Stimulated activated CD8-positive, alpha-beta memory T cell treated with anti-CD3 and anti-CD28 coated beads, Interleukin-4, amount 100 ng/mL, for 4 hours (primary cell): Measurements from ENCODE around the gene SPATA12.

ENCODE experiments used
- DNase-seq, 2 donors: peaks; one replicate each; pipeline ENCODE4 v3.0.0-alpha.2; 2020; ENCODE audit warnings: low read depth in 2 of 2, low spot score in 1 of 2

The SPATA12 gene, protein sequence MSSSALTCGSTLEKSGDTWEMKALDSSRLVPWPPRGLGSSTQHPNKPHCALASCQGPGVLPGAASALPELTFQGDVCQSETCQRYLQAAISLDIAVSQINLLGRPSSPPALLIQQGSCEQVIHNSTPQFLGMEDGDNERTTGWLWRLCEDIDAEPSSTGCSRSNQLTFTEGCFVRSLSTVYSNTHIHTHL

DNA sequence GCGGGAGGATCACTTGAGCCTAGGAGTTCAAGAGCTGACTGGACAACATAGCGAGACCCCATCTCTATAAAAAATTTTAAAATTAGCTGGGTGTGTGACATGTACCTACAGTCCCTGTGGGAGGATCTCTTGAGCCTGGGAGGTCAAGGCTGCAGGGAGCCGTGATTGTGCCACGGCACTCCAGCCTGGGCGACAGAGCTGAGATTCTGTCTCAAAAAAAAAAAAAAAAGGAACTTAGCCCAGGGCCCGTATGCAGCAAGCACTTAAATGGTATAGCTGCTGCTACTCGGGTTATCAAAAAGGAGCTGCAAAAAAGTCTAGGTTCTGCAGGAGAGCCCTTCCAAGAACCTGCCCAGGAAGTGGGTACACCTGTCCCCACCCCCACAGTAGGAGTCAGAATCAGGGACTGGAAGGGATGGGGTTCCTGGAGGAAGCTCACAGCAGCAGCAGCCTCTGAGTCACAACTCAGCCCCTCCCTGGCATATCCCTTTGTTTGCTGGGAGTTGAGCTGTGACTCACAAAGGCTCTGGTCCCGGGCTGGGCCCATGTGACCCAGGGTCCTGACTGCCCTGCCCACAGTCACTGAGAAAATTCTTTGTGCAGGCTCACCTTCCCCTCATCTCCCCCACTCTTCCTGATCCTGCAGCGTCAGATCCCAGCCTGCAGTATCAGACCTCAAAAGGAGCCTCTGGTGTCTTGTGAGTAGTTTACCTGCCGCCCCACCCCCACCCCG lies at the start of gene SPATA12:
SPATA12 (plus strand) TSS at position 576 of the 733 bp plus-strand sequence. CDS start 13,031 bp downstream, outside the sequence.
- no peak for DNase-seq

DNA sequence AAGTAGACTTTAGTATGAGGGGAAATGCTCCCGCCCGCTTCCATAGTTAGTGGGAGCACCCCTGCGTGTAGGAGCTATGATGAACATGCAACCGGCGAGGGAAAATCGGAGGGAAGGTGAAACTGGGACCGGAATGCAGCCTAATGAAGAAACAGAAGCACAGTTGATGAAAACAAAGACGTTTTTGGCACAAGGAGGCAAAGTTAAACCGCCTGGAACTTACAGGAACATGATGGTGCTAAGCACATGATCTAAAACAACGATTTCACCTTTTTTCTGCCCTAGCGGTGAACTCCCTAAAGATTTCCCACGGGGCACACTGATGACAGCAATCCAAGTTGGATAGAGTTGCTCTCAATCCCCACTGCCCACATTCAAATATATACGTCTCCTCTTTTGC lies 49.4 kb upstream of the SPATA12 start:
- no peak for DNase-seq

DNA sequence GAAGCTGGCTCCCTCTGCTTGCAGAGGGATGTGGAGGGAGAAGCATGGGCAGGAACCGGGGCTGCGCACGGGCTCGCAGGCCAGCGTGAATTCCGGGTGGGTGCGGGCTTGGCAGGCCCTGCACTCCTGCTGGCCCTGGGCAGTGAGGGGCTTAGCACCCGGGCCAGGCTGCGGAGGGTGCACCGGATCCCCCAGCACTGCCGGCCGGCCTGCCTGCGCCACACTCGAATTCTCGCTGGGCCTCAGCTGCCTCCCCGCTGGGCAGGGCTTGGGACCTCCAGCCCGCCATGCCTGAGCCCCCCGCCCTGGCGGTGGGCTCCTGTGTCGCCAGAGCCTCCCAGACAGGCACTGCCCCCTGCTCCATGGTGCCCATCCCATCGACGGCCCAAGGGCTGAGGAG lies 47.6 kb upstream of the SPATA12 start:
- no peak for DNase-seq

DNA sequence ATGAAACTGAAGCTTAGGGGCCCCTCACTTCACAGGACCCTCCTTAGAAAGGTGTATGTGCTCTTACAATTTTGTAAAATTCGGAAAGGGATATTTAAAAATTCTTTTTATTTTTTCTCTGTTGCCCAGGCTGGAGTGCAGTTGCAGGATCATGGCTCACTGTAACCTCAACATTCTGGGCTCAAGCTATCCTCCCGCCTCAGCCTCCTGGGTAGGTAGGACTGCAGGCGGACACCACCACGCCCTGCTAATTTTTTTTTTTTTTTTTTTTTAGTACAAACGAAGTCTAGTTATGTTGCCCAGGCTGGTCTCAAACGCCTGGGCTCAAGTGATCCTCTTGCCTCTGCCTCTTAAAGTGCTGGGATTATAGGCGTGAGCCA lies 45.1 kb upstream of the SPATA12 start:
- DNase-seq: no peak

DNA sequence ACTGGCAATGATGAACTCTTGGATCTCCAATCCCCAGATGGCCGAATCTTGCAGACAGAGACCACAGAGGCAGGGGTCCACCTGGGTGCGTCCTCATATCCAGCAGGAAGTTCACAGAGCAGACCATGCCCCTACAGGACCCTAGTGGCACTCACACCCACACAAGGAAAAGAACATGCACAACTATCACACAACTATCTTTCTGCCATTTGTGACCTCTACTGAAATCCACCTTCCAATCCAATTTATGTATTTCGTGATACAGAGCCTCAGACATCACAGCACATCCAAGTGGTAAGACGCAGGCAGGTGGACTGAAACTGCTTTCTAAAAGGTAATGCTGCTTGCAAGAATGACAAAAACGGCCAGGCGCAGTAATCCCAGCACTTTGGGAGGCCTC lies 44.6 kb upstream of the SPATA12 start:
- no peak for DNase-seq

DNA sequence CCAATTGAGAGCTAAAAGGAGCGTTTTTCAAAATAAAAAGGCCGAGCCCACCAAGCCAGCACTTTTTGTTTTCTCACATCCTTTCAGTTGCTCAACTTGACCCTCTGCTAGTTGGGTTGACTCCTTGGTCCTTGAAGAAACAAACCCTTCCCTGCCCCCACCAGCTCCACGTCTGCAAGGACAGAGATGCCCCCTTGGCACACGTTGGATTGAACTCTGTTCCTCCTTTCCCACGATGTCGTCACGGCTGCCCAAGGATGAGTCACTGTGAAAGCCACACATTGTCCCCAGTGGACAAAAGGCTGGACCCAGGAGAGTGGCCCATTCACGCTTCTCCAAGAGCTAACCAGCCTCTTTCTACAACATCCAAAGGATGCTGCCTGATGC lies 43.0 kb upstream of the SPATA12 start:
- no peak for DNase-seq

DNA sequence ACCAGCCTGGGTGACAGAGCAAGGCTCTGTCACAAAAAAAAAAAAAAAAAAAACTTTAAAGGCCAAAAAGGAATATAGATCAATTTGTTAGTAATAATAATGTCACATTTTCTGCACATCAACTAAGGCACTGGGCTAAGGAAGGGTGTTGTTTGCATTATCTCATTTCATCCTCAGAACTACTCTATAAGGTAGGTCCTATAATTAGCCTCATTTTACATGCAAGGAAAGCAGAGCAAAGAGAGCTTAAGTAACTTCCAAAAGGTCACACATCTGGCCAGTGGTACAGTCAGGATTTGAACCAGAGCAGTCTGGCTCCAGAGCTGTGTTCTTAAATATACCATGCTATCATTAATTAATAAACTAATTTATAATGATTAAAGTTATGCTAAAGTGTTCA lies 42.2 kb upstream of the SPATA12 start:
- DNase-seq: no peak

DNA sequence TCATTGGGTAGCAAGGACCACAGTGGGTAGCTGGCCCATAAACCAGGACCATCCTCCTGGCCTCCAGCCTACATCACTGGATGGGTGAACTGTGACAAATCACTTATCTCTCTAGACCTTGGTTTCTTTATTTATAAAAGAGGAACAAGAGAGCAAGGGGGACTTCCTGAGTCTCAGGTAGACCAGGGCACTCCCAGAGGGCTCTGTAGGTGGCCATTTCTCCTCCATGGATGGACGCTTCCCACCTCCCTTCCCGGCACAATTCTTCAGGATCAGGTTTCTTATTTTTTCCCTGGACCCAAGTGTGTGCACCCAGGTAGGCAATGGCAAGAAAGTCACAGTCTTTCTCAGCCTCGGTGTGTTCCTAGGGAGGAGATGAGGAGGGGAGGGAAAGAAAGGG lies 41.4 kb upstream of the SPATA12 start:
- DNase-seq: no peak

DNA sequence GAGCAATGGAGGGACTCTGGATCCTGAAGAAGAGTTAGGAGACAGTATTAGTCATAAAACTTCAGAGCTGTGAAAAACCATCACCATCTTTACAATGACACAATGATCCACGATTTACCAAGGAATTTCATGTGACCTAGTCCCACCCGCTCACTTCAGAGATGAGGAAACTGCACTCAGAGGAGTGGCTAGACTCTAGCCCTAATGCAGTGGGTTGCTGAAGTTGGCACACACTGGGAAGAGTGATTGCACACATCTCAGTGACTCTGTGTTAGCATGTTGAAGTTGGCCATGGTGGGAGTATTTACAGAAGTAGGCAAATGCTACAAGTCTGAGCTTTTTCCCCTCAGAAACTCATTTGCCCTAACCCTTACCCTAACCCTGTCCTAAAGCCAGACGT lies 35.2 kb upstream of the SPATA12 start:
- DNase-seq: no peak

DNA sequence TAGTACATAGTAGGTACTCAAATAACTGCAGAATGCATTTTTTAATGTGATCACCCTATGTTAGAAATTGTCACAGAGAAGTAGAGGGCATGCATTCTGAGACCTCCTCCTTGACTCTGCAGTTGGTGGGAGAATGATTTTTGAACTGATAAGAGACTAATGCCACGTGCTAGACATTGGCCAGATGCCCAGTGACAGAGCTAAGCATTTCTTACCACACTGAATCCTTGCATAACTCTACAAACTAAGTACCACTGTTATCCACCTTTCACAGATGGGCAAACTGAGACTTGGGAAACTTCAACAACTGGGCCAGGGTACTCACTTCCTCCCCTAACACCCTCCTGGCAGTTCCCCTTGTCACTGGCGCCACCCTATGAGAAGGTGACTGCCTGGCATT lies 33.5 kb upstream of the SPATA12 start:
- DNase-seq: no peak

DNA sequence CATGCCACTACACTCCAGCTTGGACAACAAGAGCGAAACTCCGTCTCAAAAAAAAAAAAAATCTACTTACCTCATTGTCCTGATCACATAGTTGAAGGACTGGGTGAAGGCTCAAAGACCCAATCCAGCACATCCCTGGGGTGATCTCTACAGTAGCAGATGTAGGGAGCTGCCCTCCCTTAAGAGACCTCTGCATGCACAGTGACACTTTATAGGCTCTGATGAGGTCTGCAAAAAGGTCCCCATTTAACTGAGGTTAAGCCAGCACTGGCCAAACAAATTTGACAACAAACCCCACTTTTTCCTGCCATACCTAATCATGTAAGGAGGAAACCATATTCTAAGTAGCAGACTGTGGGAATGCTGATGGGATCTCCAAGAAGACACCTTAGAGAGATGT lies 31.1 kb upstream of the SPATA12 start:
- no peak for DNase-seq

DNA sequence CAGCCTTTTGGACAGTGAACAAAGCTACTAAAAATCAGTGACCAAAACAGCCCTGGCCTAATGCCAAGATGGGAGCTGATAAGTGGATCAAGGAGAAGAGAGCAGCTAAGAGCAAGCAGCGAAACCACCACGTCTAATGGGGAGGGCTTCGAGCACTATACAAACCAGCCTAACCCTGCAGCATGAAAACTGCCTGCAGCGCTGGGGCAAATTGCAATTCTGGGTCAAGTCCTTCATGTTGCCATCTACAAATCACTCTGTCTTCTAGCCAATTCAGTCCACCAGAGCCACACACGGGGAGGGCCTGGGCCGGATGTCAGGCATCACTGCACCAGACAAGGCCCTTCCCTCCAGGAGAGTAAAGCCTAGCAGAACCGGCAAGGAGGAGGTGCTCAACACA lies 30.5 kb upstream of the SPATA12 start:
- DNase-seq: no peak

DNA sequence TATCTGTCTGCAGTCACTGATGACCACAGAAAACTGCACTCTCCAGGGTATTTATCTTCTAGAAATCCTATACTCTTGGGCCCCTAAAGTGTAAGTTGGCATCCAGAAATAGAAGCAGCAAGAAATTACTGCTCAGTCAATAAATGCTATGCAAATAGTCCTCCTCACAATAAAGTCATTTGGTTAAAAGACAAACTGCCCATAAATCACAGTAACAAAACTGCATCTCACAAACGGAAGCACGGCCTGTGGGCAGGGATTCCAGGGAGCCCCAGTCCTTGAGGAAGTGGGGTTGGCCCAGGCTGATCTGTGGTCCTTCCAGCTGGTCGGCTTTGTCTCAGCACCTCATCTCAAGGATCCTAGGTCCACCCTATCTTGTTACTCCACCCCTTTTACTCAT lies 29.7 kb upstream of the SPATA12 start:
- no peak for DNase-seq

DNA sequence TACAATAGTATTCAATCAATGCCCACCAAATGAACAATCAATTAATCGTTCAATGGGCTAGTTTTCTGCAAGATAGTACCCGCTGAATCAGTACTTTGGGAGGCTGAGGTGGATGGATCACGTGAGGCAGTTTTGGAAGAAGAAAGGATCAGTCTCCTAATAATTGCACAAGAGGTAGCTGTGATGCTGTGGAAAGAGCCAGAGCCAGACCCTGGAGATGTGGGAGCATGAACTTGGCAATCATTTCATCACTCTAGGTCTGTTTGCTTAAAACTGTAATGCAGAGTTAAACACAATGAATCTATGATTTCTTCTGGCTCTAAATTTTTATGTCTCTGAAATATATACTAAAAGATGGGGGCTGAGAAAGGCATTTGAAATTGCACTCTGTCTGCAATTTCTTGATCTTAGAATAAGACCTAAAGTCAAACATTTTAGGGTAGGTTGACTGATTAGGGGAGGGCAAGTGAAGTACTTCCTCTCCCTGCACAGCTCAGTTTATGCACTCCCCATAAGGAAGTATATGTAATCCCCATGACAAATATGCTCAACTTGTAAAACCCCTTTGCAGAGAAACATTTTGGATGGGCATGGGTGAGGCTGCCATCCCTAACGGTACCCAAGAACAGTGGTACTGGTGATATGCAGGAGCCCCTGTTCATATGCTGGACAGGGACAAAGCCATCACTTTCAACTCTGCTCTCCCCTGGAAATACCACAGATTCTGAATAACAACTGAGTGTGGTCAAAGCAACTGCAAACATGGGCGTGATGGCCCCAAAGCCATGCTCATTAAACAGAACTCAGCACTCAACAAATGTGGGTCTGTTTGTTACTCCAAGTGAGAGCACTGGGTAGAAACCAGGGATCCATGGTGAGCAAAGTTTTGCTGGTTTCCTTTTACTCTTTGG lies 28.6 kb upstream of the SPATA12 start:
- no peak for DNase-seq

DNA sequence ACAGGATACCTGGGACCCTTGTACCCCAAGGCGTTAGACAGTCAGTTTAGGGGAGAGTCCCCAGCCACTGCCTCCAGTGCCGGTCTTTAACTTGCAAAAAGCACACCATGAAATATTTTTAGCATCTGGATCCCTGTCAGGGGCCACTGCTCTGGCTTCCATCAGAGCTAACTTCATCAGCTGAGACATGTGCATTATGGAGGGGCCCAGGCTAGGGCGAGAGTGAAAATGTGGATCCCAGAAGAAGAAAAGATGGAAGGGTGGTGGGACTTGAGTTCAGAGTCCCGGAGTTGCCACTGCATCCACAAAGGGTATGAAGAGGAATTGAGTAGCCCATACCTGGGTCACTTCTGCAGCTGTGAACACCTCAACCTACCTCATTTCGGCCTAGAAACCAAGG lies 23.5 kb upstream of the SPATA12 start:
- no peak for DNase-seq

DNA sequence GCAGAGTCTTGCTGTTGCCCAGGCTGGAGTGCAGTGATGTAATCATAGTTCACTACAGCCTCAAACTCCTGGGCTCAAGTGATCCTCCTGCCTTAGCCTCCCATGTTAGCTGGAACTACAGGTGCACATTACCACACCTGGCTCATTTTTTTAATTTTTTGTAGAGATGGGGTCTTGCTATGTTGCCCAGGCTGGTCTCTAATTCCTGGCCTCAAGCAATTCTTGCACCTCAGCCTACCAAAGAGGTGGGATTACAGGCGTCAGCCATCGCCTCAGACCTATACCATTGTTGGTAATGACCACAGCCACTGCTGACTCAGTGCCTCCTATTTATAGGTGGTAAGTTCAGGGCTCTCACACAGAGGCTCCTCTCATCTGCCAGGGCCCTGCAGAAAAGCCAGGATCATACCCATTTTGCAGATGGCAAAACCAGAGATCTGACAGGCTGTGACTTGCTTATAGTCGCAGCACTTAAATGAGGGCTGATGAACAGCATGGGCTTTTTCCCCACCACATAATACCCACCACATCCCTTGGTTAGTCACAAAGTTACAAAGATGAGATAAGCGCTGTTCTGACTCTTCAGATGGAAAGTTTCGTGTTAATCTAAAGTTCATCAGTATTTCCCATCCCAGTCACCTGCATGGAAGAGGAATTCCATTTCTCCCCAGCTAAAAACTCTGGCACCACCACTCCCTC lies 21.8 kb upstream of the SPATA12 start:
- no peak for DNase-seq

DNA sequence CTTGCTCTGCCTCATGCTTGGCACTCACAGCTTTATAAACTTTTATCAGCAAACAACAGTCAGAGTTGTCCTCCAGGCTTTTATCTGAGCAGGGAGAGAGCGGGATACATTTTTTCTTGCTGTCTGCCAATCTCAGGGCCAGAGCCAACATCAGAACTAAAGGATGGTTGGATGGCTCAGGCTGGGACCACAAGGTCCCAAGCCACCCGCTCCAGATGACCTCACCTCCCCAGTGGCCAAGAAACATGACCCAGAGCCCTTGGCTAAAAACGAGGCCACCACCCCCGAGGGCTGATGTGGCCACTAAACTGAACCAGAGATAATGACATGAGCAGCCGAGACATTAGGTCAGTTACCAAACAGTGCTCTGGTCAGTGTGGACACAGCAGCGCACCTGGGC lies 18.8 kb upstream of the SPATA12 start:
- no peak for DNase-seq

DNA sequence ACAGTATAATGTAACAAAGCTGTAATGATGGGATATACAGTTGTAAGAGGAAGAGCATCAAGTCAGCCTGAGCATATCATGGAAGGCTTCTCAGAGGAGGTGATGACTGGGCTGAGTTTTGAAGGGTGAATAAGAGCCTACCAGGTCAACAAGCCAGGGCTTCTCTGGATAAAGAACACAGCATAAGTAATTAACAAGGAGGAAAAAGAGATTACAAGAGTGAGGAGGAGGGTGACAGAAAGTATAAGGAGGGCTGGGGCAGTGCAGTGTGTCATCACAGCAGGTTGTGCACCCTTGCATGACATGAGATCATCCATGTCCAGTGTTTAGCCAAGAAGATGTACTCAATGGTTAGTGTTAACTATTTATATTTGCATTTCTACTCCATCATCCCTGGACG lies 16.9 kb upstream of the SPATA12 start:
- DNase-seq: no peak

DNA sequence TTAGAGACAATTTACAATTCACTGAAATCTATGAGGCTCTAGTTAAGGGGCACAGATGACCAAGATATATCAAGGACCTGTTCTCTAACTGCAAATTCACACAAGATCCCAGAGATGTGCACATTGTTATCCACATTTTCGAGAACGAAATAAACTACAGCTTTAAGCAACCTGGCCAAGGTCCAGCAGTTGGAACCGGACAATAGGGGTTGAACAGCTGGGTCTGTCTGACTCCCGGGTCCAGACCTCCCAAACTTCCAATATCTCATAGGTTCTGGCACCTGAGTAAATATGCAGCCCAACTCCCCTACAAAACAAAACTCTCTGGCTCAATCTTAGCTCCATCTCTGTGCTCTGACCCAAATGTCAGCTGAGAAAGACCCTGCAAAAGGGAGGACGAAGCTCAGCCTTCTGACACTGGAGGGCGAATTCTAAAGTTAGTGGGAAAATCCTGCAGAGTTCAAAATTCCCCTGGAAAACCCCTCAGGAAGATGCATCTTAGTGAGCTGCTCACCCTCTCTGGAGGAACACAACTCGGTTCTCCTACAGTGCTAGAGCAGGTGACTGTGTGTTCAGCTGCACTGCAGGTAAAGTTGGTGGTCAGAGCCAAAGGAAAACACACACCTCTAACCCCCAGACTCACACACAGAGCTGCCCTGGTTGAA lies 14.2 kb upstream of the SPATA12 start:
- DNase-seq: no peak

DNA sequence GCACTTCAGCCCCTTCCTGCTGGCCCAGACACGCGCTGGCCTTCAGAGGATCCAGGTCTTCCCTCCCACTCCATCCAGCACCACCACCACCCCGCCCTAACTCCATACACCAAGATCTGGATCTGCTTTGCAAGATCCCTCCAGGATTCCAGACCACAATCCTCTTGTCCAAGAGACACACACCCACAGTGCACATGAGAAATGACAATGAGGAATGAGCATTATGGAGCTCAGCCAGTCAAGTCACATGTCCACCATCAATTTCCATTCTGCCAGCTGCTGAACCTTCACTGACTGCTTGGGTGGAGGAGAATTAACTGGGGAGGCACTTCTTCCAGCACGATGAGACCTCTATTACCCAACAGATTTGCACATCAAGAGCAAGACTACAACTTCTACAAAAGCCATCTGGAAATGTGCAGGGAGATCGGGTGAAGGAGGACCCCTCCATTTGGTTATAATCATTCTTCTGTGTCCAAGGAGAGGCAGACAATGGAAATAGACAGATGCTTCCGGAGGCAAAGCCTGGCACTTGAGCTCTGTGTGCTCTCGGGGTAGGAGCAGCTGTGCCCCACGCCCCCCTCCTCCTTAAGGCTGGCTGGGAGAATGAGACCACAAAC lies 12.3 kb upstream of the SPATA12 start:
- DNase-seq: no peak

DNA sequence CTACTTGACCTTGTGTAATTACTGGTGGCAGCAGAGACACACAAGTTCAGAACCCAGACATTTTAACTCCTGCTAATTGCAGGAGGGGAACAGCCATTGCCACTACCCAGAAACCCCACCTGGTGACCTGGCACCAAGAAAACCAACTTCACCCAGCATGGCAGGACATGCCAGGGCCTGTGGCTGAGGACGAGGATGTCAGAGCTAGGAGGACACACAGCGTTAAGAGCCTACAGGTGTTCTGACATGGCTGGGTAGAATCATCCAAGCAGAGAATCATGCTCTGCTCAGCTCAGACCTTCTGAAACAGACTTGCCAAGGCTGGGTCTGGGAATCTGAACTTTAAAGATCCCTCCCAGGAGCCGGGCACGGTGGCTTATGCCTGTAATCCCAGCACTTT lies 11.7 kb upstream of the SPATA12 start:
- no peak for DNase-seq
